ENCODE data around the gene PPP1R7.
"Not testable (repeated sequence)": the region's sequence is repeated elsewhere in the genome, so short reads cannot be mapped to it uniquely, and the experiment has no call there.

The PPP1R7 gene

GRCh38 chr2:241149925-241150659 is at the start of gene PPP1R7:
Gene PPP1R7, plus strand, starts transcription at chr2:241150467. Its CDS starts 29 bp downstream, at chr2:241150496.
- DNase-seq, result peak; percentile 96

- DNase-seq, result peak; percentile 86
Measured at GRCh38 chr2:241102239-241102803, 47.9 kb upstream of the PPP1R7 start, which contains the start of gene MTERF4. Gene MTERF4, minus strand, starts transcription at chr2:241102287. Its CDS starts 14 bp downstream, at chr2:241102273.

GRCh38 chr2:241103176-241103595 is 47.1 kb upstream of the PPP1R7 start:
- no peak for DNase-seq

GRCh38 chr2:241104611-241105010 is 45.7 kb upstream of the PPP1R7 start:
- DNase-seq, result not testable (repeated sequence)

GRCh38 chr2:241105641-241106040 is 44.6 kb upstream of the PPP1R7 start:
- DNase-seq, result no peak

GRCh38 chr2:241107031-241107783 is 43.1 kb upstream of the PPP1R7 start:
- DNase-seq, result no peak

GRCh38 chr2:241108271-241109209 is 41.7 kb upstream of the PPP1R7 start:
- DNase-seq, result peak; percentile 53

- DNase-seq, result peak; percentile 42
Measured at GRCh38 chr2:241109210-241110088, 40.8 kb upstream of the PPP1R7 start.

GRCh38 chr2:241110089-241110606 is 40.1 kb upstream of the PPP1R7 start:
- DNase-seq, result no peak

- no peak for DNase-seq
Measured at GRCh38 chr2:241110607-241111439, 39.4 kb upstream of the PPP1R7 start.

- peak; percentile 44 for DNase-seq
Measured at GRCh38 chr2:241111440-241111805, 38.8 kb upstream of the PPP1R7 start.

- DNase-seq, result no peak
Measured at GRCh38 chr2:241112046-241112445, 38.2 kb upstream of the PPP1R7 start.

GRCh38 chr2:241112592-241112991 is 37.7 kb upstream of the PPP1R7 start:
- peak; percentile 63 for DNase-seq

GRCh38 chr2:241114836-241115235 is 35.4 kb upstream of the PPP1R7 start:
- no peak for DNase-seq

- DNase-seq, result no peak
Measured at GRCh38 chr2:241115361-241115760, 34.9 kb upstream of the PPP1R7 start.

- DNase-seq, result no peak
Measured at GRCh38 chr2:241116606-241117560, 33.4 kb upstream of the PPP1R7 start.

GRCh38 chr2:241118737-241119505 is 31.3 kb upstream of the PPP1R7 start:
- DNase-seq, result no peak

- DNase-seq, result no peak
Measured at GRCh38 chr2:241120440-241120839, 29.8 kb upstream of the PPP1R7 start.
